ENCODE measurements around the gene MARS1. TPM values are rescaled to one million over a fixed set of nuclear protein-coding genes. Genes with fewer than 3 reads are reported as not detected.
A peak's percentile ranks its signal among the peaks of the same experiment; 100 is the strongest.

MARS1 gene
- total RNA-seq, 4 donors from 2014 or later: 54.2 to 94.6 (median 69.6) TPM

DNA sequence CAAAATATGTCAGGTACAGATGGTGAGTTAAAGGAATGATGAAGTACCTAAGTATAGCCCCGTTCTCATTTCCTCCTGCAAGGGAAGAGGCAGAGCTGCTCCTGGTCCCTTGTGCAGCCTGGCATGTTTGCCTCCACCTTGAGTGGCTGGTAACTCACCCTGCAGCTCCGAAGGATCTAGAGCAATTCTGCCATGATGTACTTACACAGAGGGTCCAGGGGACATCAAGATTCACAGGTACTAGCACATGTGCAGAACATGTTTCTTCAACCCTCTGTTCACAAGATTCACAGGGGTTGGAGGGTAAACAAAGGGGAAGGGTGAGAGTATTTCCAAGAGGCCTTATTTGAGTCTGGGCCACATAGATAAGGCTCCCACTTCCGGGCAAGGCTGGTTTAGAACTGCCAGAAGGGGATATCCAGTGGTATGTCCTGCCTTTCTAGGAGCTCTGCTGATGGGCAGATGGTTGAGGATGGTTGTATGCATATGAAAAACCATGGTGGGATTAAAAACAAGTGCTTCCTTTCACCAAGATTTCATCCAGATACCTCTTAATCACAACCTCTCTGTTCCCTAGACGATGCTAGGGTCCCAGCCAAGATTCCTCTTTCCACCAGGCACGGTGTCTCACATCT, 51.4 kb downstream of the MARS1 start:
- H3K4me3 ChIP-seq: no peak overlapping the region
- H3K36me3 ChIP-seq: peaks cover 5 to 89% (median 30%) of the 10 kb centered on the region in 3 donors
- TF ChIP-seq, protein P1, sequence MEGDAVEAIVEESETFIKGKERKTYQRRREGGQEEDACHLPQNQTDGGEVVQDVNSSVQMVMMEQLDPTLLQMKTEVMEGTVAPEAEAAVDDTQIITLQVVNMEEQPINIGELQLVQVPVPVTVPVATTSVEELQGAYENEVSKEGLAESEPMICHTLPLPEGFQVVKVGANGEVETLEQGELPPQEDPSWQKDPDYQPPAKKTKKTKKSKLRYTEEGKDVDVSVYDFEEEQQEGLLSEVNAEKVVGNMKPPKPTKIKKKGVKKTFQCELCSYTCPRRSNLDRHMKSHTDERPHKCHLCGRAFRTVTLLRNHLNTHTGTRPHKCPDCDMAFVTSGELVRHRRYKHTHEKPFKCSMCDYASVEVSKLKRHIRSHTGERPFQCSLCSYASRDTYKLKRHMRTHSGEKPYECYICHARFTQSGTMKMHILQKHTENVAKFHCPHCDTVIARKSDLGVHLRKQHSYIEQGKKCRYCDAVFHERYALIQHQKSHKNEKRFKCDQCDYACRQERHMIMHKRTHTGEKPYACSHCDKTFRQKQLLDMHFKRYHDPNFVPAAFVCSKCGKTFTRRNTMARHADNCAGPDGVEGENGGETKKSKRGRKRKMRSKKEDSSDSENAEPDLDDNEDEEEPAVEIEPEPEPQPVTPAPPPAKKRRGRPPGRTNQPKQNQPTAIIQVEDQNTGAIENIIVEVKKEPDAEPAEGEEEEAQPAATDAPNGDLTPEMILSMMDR (IDR thresholded peaks at IDR 0.05): no peak
- TF ChIP-seq POLR2A (IDR thresholded peaks at IDR 0.05): no peak
- no peak overlapping the region for H3K27ac ChIP-seq
- intact Hi-C loops (cut with DNase I): no loop called here
- no peak for DNase-seq
- 84 to 92% methylated on average over 5 of the region's 5 CpGs for WGBS, 2 donors
- no peaks in the 10 kb centered on the region for H3K9me3 ChIP-seq
- no peaks in the 10 kb centered on the region for H3K27me3 ChIP-seq
- H3K4me1 ChIP-seq: peaks cover 0 to 16% (median 5%) of the 10 kb centered on the region in 3 donors

DNA sequence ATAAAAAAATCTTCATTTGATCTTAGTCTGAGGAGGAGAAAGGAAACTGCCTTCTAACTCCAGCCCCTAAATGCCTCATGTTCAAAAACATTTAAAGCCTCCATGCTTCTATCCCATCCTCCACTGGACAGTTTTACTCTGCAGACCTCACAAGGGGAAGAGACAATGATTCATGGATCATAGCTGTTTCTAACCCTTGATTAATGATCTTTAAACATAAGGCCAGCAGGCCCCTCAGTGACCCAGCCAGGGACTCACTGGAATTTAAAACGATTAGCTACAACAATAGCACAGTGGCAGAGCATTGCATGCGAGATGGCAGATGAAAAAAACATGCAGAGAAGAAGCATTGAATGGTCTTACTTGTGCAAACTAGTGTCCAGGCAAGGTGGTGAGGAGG, 53.1 kb downstream of the MARS1 start:
- TF ChIP-seq POLR2A (IDR thresholded peaks at IDR 0.05): no peak
- TF ChIP-seq, protein P1 (IDR thresholded peaks at IDR 0.05): no peak
- intact Hi-C loops (cut with DNase I): no loop called here
- Histone ChIP-seq H3K4me3 (no peak overlapping the region), H3K36me3 (peaks cover 0 to 72% (median 18%) of the 10 kb centered on the region in 3 donors), H3K27me3 (no peaks in the 10 kb centered on the region), H3K4me1 (peaks cover 7 to 32% (median 12%) of the 10 kb centered on the region in 3 donors), H3K9me3 (no peaks in the 10 kb centered on the region), H3K27ac (no peak overlapping the region)
- no peak for DNase-seq
- 53 to 55% methylated on average over 2 of the region's 2 CpGs for WGBS, 2 donors

DNA sequence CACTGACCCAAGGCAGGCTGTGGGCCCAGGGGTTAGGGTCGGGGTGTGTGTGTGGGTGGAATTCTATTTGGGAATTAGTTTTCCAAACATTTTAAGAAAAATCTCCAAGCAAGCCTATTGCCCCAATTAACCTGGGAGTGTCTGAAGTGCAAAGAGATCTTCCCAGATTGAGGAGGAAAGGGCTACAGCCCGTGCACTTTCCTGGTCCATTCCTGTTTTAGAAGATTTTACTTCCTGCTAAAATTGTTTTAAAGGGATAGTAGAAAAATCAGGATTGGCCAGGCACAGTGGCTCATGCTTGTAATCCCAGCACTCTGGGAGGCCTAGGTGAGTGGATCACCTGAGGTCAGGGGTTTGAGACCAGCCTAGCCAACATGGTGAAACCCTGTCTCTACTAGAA, 53.8 kb downstream of the MARS1 start:
- Histone ChIP-seq H3K27me3 (no peaks in the 10 kb centered on the region), H3K27ac (no peak overlapping the region), H3K9me3 (no peaks in the 10 kb centered on the region), H3K4me3 (no peak overlapping the region), H3K4me1 (peaks cover 10 to 37% (median 15%) of the 10 kb centered on the region in 3 donors), H3K36me3 (peaks cover 0 to 65% (median 18%) of the 10 kb centered on the region in 3 donors)
- intact Hi-C loops (cut with DNase I): no loop called here
- no peak for DNase-seq
- TF ChIP-seq, protein P1 (IDR thresholded peaks at IDR 0.05): no peak
- 84 to 90% methylated on average over 2 of the region's 2 CpGs for WGBS, 2 donors

GRCh38 chr12:57543581-57543980, 55.7 kb downstream of the MARS1 start:
- H3K27ac ChIP-seq: no peak overlapping the region
- H3K27me3 ChIP-seq: peaks cover 0 to 8% (median 0%) of the 10 kb centered on the region in 4 donors
- H3K9me3 ChIP-seq: no peaks in the 10 kb centered on the region
- no peak for DNase-seq
- WGBS, 2 donors: 75 to 76% methylated on average over 2 of the region's 2 CpGs
- TF ChIP-seq, protein P1 (IDR thresholded peaks at IDR 0.05): no peak
- no peak for TF ChIP-seq POLR2A (IDR thresholded peaks at IDR 0.05)
- no peak overlapping the region for H3K4me3 ChIP-seq
- intact Hi-C loops (cut with DNase I): no loop called here
- peaks cover 10 to 43% (median 15%) of the 10 kb centered on the region in 3 donors for H3K4me1 ChIP-seq
- H3K36me3 ChIP-seq: peaks cover 0 to 48% (median 9%) of the 10 kb centered on the region in 3 donors

- no peak for DNase-seq
These were observed 58.1 kb downstream of the MARS1 start for GRCh38 chr12:57545809-57546437.

More at GRCh38 chr12:57545809-57546437, 58.1 kb downstream of the MARS1 start:
- peak overlapping the region; percentile 93 to 99 (median 97) for H3K27ac ChIP-seq
- intact Hi-C loops (cut with DNase I): no loop called here
- H3K36me3 ChIP-seq: peaks cover 0 to 27% (median 0%) of the 10 kb centered on the region in 3 donors
- 56% methylated on average over 13 to 15 of the region's 15 CpGs for WGBS, 2 donors
- no peaks in the 10 kb centered on the region for H3K9me3 ChIP-seq
- H3K4me1 ChIP-seq: peaks cover 16 to 57% (median 18%) of the 10 kb centered on the region in 3 donors
- TF ChIP-seq, protein P1 (IDR thresholded peaks at IDR 0.05): no peak
- no peak for TF ChIP-seq POLR2A (IDR thresholded peaks at IDR 0.05)
- peak overlapping the region; percentile 65 to 100 (median 94) for H3K4me3 ChIP-seq
- H3K27me3 ChIP-seq: peaks cover 0 to 31% (median 0%) of the 10 kb centered on the region in 4 donors

Measured in esophagus squamous epithelium (tissue), 5 donors.